ENCODE results near the gene ZIC5.

Gene ZIC5

DNA sequence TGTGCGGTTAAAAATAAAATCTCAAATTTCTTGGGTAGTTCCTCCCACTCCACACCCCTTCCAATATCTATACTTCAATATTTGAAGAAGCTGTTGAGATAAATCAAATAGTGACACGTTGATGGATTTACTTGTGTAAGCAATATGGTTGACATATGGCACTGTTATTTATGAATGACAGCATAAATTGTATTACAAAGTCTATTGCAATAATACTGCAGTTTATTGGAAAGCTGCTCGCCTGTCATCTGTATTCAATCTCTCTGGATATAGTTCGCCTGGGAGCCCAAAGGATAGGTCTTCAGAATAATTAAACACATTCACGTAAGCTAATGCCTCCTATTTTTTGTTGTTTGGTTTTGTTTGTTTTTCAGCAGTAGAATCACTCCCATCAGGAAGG, 5.0 kb upstream of the ZIC5 start:
- Histone ChIP-seq H3K4me3 (ENCODE audit: low read depth, low read length) (no peak overlapping the region), H3K9me3 (no peaks in the 10 kb centered on the region; the same call in 1 of the 2 replicates), H3K4me1 (no peaks in the 10 kb centered on the region), H3K36me3 (no peaks in the 10 kb centered on the region), H3K27me3 (peaks cover 94% of the 10 kb centered on the region)
- no peak for DNase-seq
- TF ChIP-seq, protein P1, sequence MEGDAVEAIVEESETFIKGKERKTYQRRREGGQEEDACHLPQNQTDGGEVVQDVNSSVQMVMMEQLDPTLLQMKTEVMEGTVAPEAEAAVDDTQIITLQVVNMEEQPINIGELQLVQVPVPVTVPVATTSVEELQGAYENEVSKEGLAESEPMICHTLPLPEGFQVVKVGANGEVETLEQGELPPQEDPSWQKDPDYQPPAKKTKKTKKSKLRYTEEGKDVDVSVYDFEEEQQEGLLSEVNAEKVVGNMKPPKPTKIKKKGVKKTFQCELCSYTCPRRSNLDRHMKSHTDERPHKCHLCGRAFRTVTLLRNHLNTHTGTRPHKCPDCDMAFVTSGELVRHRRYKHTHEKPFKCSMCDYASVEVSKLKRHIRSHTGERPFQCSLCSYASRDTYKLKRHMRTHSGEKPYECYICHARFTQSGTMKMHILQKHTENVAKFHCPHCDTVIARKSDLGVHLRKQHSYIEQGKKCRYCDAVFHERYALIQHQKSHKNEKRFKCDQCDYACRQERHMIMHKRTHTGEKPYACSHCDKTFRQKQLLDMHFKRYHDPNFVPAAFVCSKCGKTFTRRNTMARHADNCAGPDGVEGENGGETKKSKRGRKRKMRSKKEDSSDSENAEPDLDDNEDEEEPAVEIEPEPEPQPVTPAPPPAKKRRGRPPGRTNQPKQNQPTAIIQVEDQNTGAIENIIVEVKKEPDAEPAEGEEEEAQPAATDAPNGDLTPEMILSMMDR (IDR thresholded peaks at IDR 0.05; ENCODE audit: low read depth, low read length) = no peak

DNA sequence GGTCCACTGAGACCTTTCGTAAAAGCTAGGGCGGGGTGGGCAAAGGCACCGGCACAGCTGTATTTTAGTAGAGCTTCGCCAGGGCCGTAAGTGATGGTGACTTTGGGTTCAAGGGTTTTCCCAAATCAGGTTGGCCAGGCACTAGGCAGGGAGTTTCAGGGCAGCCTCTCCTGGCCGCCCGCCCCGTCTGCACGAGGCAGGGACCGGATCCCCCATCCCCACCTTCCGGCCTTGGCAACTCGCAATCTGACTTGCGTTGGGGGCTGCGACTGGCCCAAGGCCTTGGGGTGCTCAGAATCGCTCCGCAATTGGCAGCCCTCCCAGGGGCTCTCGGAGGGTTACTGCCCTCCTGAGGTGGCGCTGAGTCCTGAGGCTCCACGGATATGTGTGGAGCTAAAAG, 4.1 kb upstream of the ZIC5 start:
- TF ChIP-seq, protein P1 (IDR thresholded peaks at IDR 0.05; ENCODE audit: low read depth, low read length) = no peak
- Histone ChIP-seq H3K4me1 (no peaks in the 10 kb centered on the region), H3K27me3 (peaks cover 98% of the 10 kb centered on the region), H3K9me3 (no peaks in the 10 kb centered on the region; the same call in 1 of the 2 replicates), H3K4me3 (ENCODE audit: low read depth, low read length) (no peak overlapping the region), H3K36me3 (no peaks in the 10 kb centered on the region)
- no peak for DNase-seq

DNA sequence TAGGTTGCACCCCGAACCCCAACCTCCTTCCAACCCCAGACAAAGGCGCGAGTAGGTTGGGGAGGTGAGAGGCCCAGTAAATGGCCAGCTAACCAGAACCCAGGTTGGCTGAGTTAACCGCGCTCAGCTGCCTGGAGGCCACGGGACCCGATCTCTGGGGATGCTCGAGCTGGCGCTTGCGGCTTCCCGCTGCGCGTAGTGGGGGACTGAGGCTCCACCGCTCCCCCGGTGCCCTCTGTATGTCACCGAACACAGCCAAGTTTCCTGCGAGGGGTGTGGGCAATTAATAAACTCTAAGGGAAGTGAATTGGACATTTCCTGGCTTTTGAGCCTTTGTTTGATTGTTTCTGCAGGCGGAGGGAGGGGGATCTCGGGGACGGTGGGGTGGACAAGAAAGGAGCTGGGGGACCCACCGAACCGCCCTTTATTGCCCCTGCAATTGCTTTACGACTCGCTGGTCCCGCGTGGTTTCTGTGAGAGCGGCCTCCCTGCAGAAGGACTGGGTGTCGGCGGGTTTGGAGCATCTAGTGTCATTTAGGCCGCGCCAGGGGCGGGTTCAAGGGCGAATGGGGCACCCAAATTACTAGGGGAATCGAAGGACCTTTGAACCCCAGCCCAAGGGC, 3.5 kb upstream of the ZIC5 start:
- Histone ChIP-seq H3K9me3 (no peaks in the 10 kb centered on the region; the same call in 1 of the 2 replicates), H3K27me3 (peaks cover 100% of the 10 kb centered on the region)

DNA sequence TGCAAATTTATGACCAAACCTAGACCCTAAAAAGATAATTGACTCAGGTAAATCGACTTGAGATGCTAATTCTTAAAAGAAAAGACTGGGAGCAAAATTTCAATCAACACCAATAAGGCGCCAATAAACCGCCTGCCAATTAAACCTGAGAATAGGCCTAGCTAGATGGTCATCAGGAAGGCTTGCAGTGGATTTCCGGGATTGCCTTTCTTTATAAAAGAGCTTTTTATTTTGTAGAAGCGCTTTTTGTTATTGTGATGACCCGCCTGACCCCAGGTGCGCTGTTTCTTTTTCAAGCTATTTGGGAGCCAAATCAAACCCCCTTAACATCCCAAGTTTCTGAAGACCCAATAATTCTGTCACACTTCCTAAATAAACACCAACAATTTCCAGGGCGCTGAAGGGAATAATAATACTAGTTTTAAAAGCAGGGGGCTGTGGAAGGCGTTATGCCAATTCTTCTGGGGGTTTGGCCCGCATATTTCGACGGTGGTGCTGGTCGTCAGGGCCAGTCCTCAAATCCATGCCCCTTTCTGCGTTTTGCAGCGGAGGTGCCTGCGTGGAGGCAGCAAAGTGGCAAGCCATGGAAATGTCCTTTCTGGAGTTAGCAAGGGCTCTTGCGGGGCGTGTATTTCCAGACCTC, 2.9 kb upstream of the ZIC5 start:
- Histone ChIP-seq H3K4me3 (ENCODE audit: low read depth, low read length) (no peak overlapping the region), H3K27me3 (peaks cover 100% of the 10 kb centered on the region), H3K4me1 (no peaks in the 10 kb centered on the region), H3K9me3 (no peaks in the 10 kb centered on the region; the same call in 1 of the 2 replicates), H3K36me3 (no peaks in the 10 kb centered on the region)
- TF ChIP-seq, protein P1 (IDR thresholded peaks at IDR 0.05; ENCODE audit: low read depth, low read length) = no peak
- DNase-seq = no peak

More for the DNA sequence above, 3.5 kb upstream of the ZIC5 start:
- Histone ChIP-seq H3K4me3 (ENCODE audit: low read depth, low read length) (no peak overlapping the region), H3K4me1 (no peaks in the 10 kb centered on the region), H3K36me3 (no peaks in the 10 kb centered on the region)
- TF ChIP-seq, protein P1 (IDR thresholded peaks at IDR 0.05; ENCODE audit: low read depth, low read length) = no peak
- no peak for DNase-seq

DNA sequence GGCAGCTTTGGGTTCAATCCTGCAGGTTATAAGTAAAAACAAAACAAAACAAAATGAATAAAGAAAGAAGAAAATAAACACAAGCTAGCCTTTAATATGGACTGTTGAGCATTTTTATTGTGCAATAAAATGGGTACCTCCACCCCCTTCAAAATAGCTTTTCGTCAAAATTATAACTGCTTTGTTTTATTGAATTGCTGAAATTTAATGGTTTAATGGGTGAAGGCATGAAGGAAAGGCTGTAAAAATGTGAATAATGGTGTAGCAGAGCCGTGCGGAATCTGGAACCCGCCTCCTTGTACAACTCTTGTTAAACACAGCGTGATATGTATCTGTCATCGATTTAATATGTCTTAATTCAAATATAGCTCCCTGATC, 2.2 kb upstream of the ZIC5 start:
- Histone ChIP-seq H3K36me3 (no peaks in the 10 kb centered on the region), H3K27me3 (peaks cover 100% of the 10 kb centered on the region), H3K4me3 (ENCODE audit: low read depth, low read length) (no peak overlapping the region), H3K9me3 (no peaks in the 10 kb centered on the region; the same call in 1 of the 2 replicates), H3K4me1 (no peaks in the 10 kb centered on the region)
- TF ChIP-seq, protein P1 (IDR thresholded peaks at IDR 0.05; ENCODE audit: low read depth, low read length) = no peak
- no peak for DNase-seq

DNA sequence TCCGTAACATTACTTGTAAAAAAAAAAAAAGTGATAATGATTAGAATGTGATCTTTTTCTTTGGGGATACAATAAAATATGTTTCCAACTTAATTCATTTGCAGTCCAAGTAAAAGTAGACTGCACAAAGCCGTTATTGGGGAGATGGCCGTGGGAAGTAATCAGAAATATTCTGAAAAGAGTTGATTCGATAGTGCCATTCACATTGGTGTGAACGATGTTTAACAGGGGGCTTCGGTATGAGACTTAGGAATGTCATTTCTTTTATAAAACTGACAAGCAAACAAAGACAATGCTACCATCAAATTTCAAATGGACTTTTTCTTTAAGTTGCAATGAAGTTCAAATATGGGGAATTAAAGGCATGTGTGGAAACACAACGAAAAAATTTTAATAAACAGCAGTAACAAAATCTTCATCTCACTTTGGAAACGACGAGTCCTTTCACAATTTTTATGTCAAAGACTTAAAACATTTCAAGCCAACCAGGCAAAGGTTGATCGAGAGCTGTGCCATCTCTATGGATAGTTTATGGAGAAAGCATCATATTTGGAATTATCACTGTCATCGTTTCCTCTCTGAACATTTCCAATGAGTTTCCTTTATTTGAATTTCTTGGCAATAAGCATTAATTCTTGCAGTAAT, 1.7 kb upstream of the ZIC5 start:
- H3K9me3 ChIP-seq = no peaks in the 10 kb centered on the region; the same call in 1 of the 2 replicates
- no peaks in the 10 kb centered on the region for H3K4me1 ChIP-seq
- H3K4me3 ChIP-seq (ENCODE audit: low read depth, low read length) = no peak overlapping the region
- DNase-seq = no peak
- H3K36me3 ChIP-seq = no peaks in the 10 kb centered on the region
- peaks cover 100% of the 10 kb centered on the region for H3K27me3 ChIP-seq
- TF ChIP-seq, protein P1 (IDR thresholded peaks at IDR 0.05; ENCODE audit: low read depth, low read length) = no peak
